Measurements from ENCODE around the gene TLE4. TPM values are rescaled to one million over a fixed set of nuclear protein-coding genes. Genes with fewer than 3 reads are reported as not detected.

TLE4 gene
- total and polyA plus RNA-seq, 10 of the 15 experiments (the other 5 are each of a cell fraction or from before 2014, with no cell fraction given) = 5.3 to 53.3 (median 23.3) TPM

DNA sequence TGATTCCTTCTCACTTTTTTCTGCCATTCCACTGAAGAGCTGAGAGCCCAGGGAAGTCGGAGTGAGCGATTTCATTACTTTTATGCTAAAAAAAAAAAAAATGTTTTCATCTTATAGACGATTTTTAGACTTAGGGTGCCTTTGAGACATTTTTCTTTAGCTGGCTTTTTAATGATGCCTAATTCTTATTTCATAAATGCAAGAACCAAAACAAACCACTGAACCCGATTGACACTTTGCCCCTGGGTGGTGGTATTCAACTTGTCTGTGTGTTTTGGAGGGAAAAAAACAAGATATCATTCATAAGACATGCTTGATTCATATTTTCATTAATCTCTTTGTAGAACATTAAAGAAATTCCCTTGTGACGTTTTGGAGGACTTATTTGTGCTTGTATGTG is 2.4 kb downstream of the TLE4 start:
- no peaks in the 10 kb centered on the region for H3K27me3 ChIP-seq (replicated peaks in 1 of 2; ENCODE audit: control insufficient read depth in 2 of 2, insufficient read depth in 2 of 2, low read length in 1 of 2)
- ChIA-PET RAD21 (ENCODE audit: unreplicated experiment) (interaction anchor here (0.8 to 1.6 kb wide), 6 partner anchors 11 to 100 kb away, joined by 3 to 5 read pairs (median 3); no protein-coding TSS in a partner anchor), SMC1A (ENCODE audit: uncharacterized antibody, unreplicated experiment) (interaction anchor here (0.7 to 3.8 kb wide), 16 partner anchors 9 to 305 kb away, joined by 3 to 17 read pairs (median 3); no protein-coding TSS in a partner anchor), POLR2A (interaction anchor here (0.6 to 0.7 kb wide), 2 partner anchors 50 to 54 kb away, joined by 3 read pairs; no protein-coding TSS in a partner anchor), CTCF (interaction anchor here (0.6 to 1.3 kb wide), 8 partner anchors 9 to 127 kb away, joined by 3 to 5 read pairs (median 4); no protein-coding TSS in a partner anchor)
- intact Hi-C loops (cut with micrococcal nuclease; ENCODE audit: unreplicated experiment) = loop anchor here (2.0 to 5.0 kb wide), 4 partner anchors 17 to 243 kb away; no protein-coding TSS in a partner anchor
- no TSS peak for BruUV-seq (replicated peaks)
- DNase-seq (ENCODE audit: low read depth, low spot score) = no peak
- no peak for ATAC-seq
- H4K20me1 ChIP-seq (ENCODE audit: control insufficient read depth, insufficient read depth) = no peaks in the 10 kb centered on the region
- no peak overlapping the region for H2AFZ ChIP-seq (ENCODE audit: control insufficient read depth, low read depth, low read length)
- H3K27ac ChIP-seq (ENCODE audit: control insufficient read depth, insufficient read depth) = no peak overlapping the region
- peak overlapping the region; percentile 89 for H3K4me3 ChIP-seq
- peak overlapping the region; percentile 85 for H3K4me2 ChIP-seq (ENCODE audit: control insufficient read depth, insufficient read depth)
- H3K36me3 ChIP-seq (ENCODE audit: control insufficient read depth in 2 of 2, insufficient read depth in 2 of 2, low read length in 1 of 2) = no peaks in the 10 kb centered on the region; a peak in 2 of 4 replicates
- peaks cover 13% of the 10 kb centered on the region for H3K79me2 ChIP-seq (ENCODE audit: control insufficient read depth, insufficient read depth, low read length)
- H3K9ac ChIP-seq (ENCODE audit: control insufficient read depth, insufficient read depth, low read length) = peak overlapping the region; percentile 67
- WGBS (ENCODE audit: insufficient coverage, insufficient replicate concordance, low lambda C conversion rate, missing lambda C conversion rate) = 0% methylated on average over 5 of the region's 5 CpGs
- in situ Hi-C loops (cut with MboI) = no loop called here
- TF ChIP-seq CREB1 (IDR thresholded peaks at IDR 0.05; ENCODE audit: low read depth) = no peak
- TF ChIP-seq, protein P1, sequence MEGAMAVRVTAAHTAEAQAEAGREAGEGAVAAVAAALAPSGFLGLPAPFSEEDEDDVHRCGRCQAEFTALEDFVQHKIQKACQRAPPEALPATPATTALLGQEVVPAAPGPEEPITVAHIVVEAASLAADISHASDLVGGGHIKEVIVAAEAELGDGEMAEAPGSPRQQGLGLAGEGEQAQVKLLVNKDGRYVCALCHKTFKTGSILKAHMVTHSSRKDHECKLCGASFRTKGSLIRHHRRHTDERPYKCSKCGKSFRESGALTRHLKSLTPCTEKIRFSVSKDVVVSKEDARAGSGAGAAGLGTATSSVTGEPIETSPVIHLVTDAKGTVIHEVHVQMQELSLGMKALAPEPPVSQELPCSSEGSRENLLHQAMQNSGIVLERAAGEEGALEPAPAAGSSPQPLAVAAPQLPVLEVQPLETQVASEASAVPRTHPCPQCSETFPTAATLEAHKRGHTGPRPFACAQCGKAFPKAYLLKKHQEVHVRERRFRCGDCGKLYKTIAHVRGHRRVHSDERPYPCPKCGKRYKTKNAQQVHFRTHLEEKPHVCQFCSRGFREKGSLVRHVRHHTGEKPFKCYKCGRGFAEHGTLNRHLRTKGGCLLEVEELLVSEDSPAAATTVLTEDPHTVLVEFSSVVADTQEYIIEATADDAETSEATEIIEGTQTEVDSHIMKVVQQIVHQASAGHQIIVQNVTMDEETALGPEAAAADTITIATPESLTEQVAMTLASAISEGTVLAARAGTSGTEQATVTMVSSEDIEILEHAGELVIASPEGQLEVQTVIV (IDR thresholded peaks at IDR 0.05; ENCODE audit: borderline replicate concordance, partially characterized antibody) = no peak
- TF ChIP-seq NR2F1 (conservative IDR thresholded peaks at IDR 0.05) = no peak
- TF ChIP-seq NR2C1 (IDR thresholded peaks at IDR 0.05) = no peak
- TF ChIP-seq ZNF622 (IDR thresholded peaks at IDR 0.05) = no peak
- TF ChIP-seq, protein P2, sequence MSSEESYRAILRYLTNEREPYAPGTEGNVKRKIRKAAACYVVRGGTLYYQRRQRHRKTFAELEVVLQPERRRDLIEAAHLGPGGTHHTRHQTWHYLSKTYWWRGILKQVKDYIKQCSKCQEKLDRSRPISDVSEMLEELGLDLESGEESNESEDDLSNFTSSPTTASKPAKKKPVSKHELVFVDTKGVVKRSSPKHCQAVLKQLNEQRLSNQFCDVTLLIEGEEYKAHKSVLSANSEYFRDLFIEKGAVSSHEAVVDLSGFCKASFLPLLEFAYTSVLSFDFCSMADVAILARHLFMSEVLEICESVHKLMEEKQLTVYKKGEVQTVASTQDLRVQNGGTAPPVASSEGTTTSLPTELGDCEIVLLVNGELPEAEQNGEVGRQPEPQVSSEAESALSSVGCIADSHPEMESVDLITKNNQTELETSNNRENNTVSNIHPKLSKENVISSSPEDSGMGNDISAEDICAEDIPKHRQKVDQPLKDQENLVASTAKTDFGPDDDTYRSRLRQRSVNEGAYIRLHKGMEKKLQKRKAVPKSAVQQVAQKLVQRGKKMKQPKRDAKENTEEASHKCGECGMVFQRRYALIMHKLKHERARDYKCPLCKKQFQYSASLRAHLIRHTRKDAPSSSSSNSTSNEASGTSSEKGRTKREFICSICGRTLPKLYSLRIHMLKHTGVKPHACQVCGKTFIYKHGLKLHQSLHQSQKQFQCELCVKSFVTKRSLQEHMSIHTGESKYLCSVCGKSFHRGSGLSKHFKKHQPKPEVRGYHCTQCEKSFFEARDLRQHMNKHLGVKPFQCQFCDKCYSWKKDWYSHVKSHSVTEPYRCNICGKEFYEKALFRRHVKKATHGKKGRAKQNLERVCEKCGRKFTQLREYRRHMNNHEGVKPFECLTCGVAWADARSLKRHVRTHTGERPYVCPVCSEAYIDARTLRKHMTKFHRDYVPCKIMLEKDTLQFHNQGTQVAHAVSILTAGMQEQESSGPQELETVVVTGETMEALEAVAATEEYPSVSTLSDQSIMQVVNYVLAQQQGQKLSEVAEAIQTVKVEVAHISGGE (CRISPR knock-in tag; IDR thresholded peaks at IDR 0.05) = no peak
- no peak for TF ChIP-seq SP1 (IDR thresholded peaks at IDR 0.05; ENCODE audit: low read depth, low read length)
- TF ChIP-seq E2F4 (IDR thresholded peaks at IDR 0.05; ENCODE audit: low read depth, low read length) = no peak
- TF ChIP-seq RFX5 (IDR thresholded peaks at IDR 0.05; ENCODE audit: low read depth, low read length) = no peak
- TF ChIP-seq BACH1 (IDR thresholded peaks at IDR 0.05; ENCODE audit: borderline replicate concordance) = no peak
- TF ChIP-seq EP300 (IDR thresholded peaks at IDR 0.05; ENCODE audit: borderline replicate concordance in 1 of 2, control insufficient read depth in 1 of 2, low read depth in 2 of 2, low read length in 2 of 2) = no peak
- TF ChIP-seq NFIC (IDR thresholded peaks at IDR 0.05; ENCODE audit: low read depth, low read length) = no peak
- TF ChIP-seq SREBF1 (IDR thresholded peaks at IDR 0.05; ENCODE audit: low read length) = no peak
- H3K4me1 ChIP-seq (ENCODE audit: control insufficient read depth, insufficient read depth, low read length) = peaks cover 6% of the 10 kb centered on the region; the same call in 1 of the 2 replicates
- FAIRE-seq = no peak
- H3K9me3 ChIP-seq (replicated peaks; ENCODE audit: control insufficient read depth, insufficient read depth, low read length) = no peaks in the 10 kb centered on the region
